Measurements from ENCODE around the gene SMNDC1.

GRCh38 chr10:110286841-110287240, 17.9 kb downstream of the SMNDC1 start:
- TF ChIP-seq CTCF (IDR thresholded peaks at IDR 0.05) (no peak), POLR2A (IDR thresholded peaks at IDR 0.05) (no peak)

All from suprapubic skin (tissue), 3 donors.